Stimulated activated memory B cell treated with anti-CD40 and anti-IgM and Interleukin-4, amounts not matched to agents 10 μg/mL and 1 μg/mL and 100 μg/mL, for 72 hours (primary cell): ENCODE results near the gene TBX15.
"Not testable (repeated sequence)": the region's sequence is repeated elsewhere in the genome, so short reads cannot be mapped to it uniquely, and the experiment has no call there.

Source experiments
- ATAC-seq: fragments of 150-1000 bp; cut with Tn5 transposase; 2 replicates; pipeline ENCODE4 v1.10.0; 2021
- H3K27ac Mint-ChIP-seq: one replicate; pipeline ENCODE4 v1.8.0; 2022; ENCODE audit warnings: mild to moderate bottlenecking, mixed read lengths
- H3K27me3 Mint-ChIP-seq: one replicate; pipeline ENCODE4 v1.8.0; 2022; ENCODE audit warnings: mixed read lengths
- H3K36me3 Mint-ChIP-seq: one replicate; pipeline ENCODE4 v1.8.0; 2022; ENCODE audit warnings: mixed read lengths
- H3K4me1 Mint-ChIP-seq: one replicate; pipeline ENCODE4 v1.8.0; 2022; ENCODE audit warnings: mixed read lengths
- H3K4me3 Mint-ChIP-seq: one replicate; pipeline ENCODE4 v1.8.0; 2022; ENCODE audit warnings: mild to moderate bottlenecking, moderate library complexity, mixed read lengths
- H3K9me3 Mint-ChIP-seq: one replicate; pipeline ENCODE4 v1.8.0; 2022; ENCODE audit warnings: mixed read lengths

TBX15 gene

GRCh38 chr1:118960026-118960561, 28.0 kb downstream of the TBX15 start:
- Mint-ChIP-seq H3K4me1 (peaks cover 30% of the 10 kb centered on the region), H3K9me3 (no peaks in the 10 kb centered on the region), H3K27ac (peak overlapping the region; percentile 48), H3K36me3 (no peaks in the 10 kb centered on the region), H3K27me3 (no peaks in the 10 kb centered on the region), H3K4me3 (peak overlapping the region; percentile 43)
- ATAC-seq, result peak; percentile 89

DNA sequence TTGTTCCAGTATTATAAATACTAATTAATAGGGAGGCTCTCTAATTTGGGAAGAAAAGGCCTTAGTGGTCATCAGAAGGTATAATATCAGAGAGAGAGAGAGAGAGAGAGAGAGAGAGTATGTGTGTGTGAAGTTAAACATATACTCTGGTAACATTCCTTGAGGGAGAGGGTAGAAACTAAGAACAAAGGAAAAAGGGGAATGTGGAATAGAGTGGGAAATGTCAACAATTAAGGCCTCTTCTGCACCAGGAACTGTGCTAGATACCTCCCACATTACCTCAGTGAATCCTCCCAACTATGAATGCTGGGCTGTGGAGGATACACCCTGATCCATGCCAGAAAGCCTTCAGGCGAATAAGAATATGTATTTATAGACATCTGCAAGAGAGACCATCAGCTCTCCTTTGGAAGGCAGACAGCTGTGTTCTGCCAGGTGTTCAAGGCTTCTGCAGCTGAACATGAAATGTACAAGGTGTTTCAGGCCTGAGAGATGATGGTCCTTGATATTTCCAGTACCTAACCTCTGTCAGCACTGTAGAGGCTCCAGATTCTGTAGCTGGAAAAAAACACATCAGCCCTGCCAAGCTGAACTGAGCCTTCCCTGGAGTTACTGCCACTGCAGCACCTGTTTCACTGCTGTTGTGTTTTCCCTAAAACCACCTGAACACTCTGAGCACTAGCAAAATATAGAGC, 29.1 kb downstream of the TBX15 start:
- no peaks in the 10 kb centered on the region for H3K36me3 Mint-ChIP-seq
- no peaks in the 10 kb centered on the region for H3K9me3 Mint-ChIP-seq
- H3K4me3 Mint-ChIP-seq, result no peak overlapping the region
- no peak overlapping the region for H3K27ac Mint-ChIP-seq
- no peak for ATAC-seq
- peaks cover 30% of the 10 kb centered on the region for H3K4me1 Mint-ChIP-seq
- H3K27me3 Mint-ChIP-seq, result no peaks in the 10 kb centered on the region

- Mint-ChIP-seq H3K4me3 (no peak overlapping the region), H3K36me3 (no peaks in the 10 kb centered on the region), H3K27ac (no peak overlapping the region), H3K27me3 (no peaks in the 10 kb centered on the region), H3K4me1 (peaks cover 30% of the 10 kb centered on the region), H3K9me3 (no peaks in the 10 kb centered on the region)
- no peak for ATAC-seq
Measured at GRCh38 chr1:118958140-118958539, 30.0 kb downstream of the TBX15 start.

- H3K27ac Mint-ChIP-seq, ATAC-seq, H3K36me3 Mint-ChIP-seq, H3K9me3 Mint-ChIP-seq, H3K27me3 Mint-ChIP-seq, H3K4me3 Mint-ChIP-seq: not testable (repeated sequence)
- peaks cover 30% of the 10 kb centered on the region for H3K4me1 Mint-ChIP-seq
Measured at GRCh38 chr1:118957579-118957978, 30.6 kb downstream of the TBX15 start.

- no peak overlapping the region for H3K4me3 Mint-ChIP-seq
- no peaks in the 10 kb centered on the region for H3K36me3 Mint-ChIP-seq
- H3K27me3 Mint-ChIP-seq, result no peaks in the 10 kb centered on the region
- H3K27ac Mint-ChIP-seq, result no peak overlapping the region
- ATAC-seq, result no peak
- H3K9me3 Mint-ChIP-seq, result no peaks in the 10 kb centered on the region
- H3K4me1 Mint-ChIP-seq, result peaks cover 11% of the 10 kb centered on the region
Measured at GRCh38 chr1:118954301-118954905, 33.7 kb downstream of the TBX15 start.

DNA sequence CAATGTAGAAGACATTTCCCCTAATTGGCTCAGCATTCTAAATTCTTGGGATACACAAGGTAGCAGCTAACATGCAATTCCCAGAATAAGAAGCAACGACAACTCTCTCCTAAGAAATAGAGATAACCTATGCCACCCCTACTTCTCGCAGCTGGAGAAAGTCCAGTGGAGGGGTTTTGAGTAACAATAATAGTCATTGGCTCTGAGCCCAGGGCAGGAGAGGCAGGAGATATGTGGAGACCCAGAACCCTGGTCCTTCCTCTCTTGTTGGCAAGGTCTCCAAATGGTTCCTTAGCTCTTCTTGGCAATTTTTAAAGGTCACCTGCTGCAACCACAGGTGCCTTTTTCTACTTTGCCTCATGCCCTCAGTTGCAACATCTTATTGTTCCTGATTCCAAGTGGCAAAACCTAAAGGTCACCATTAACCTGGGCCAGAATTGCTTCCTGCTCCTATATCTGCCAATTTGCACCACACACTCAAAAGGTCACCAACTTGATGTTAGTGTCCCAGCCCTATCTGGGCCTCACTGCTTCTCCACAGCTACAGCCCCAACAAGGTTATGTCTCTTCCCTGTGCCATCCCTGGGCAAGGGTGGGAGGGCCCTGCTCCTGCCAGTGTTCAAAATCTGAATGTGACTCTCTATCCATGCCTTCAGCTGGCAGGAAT, 36.7 kb downstream of the TBX15 start:
- no peak overlapping the region for H3K4me3 Mint-ChIP-seq
- H3K4me1 Mint-ChIP-seq, result no peaks in the 10 kb centered on the region
- no peak for ATAC-seq
- peaks cover 6% of the 10 kb centered on the region for H3K27me3 Mint-ChIP-seq
- no peak overlapping the region for H3K27ac Mint-ChIP-seq
- no peaks in the 10 kb centered on the region for H3K36me3 Mint-ChIP-seq
- peaks cover 2% of the 10 kb centered on the region for H3K9me3 Mint-ChIP-seq

- no peak overlapping the region for H3K4me3 Mint-ChIP-seq
- ATAC-seq, result no peak
- peaks cover 6% of the 10 kb centered on the region for H3K27me3 Mint-ChIP-seq
- H3K27ac Mint-ChIP-seq, result no peak overlapping the region
- peaks cover 2% of the 10 kb centered on the region for H3K9me3 Mint-ChIP-seq
- no peaks in the 10 kb centered on the region for H3K36me3 Mint-ChIP-seq
- no peaks in the 10 kb centered on the region for H3K4me1 Mint-ChIP-seq
Measured at GRCh38 chr1:118949315-118949714, 38.8 kb downstream of the TBX15 start.

DNA sequence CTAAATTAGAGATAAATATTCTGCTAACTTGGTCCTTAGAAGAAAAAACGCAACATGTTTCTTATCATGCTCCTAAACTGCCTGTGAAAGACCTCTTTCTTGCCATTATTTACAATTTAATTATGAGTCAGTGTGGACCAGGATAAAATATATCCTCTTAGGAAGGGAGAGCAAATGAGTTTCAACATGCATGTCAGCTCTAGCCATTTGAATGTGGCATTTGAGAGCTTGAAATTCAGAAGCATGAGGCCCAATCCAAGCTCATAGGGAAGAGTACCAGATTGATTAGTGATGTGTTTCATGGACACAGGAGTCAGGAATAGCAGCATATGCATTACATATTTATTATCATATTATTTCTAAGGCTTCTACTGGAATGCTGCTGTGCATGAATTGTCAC, 39.3 kb downstream of the TBX15 start:
- Mint-ChIP-seq H3K4me3 (no peak overlapping the region), H3K27me3 (peaks cover 6% of the 10 kb centered on the region), H3K36me3 (no peaks in the 10 kb centered on the region), H3K27ac (no peak overlapping the region), H3K9me3 (peaks cover 2% of the 10 kb centered on the region), H3K4me1 (no peaks in the 10 kb centered on the region)
- no peak for ATAC-seq

DNA sequence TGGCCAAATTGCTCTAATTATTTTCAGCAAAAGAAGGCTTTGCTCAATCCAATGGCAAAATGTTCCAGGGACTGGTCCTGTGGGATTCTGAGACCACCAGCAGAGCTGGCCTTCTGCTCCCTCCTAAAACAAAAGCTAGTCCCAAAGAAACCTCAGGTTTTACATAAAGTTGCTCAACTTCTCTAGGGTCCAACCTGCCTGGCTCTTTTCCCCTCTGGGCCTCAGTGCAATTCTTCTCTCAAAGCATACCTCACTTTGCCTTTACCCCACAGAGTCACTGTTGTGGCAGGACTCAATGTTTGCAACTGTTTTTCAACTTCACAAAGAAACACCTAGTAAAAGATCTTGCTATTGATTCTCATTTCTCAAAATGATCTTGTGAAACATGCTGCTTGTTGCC, 39.8 kb downstream of the TBX15 start:
- Mint-ChIP-seq H3K4me3 (no peak overlapping the region), H3K36me3 (no peaks in the 10 kb centered on the region), H3K9me3 (peaks cover 2% of the 10 kb centered on the region), H3K27me3 (peaks cover 6% of the 10 kb centered on the region), H3K4me1 (no peaks in the 10 kb centered on the region), H3K27ac (no peak overlapping the region)
- no peak for ATAC-seq

- H3K36me3 Mint-ChIP-seq, result no peaks in the 10 kb centered on the region
- H3K4me3 Mint-ChIP-seq, result no peak overlapping the region
- H3K9me3 Mint-ChIP-seq, result peaks cover 2% of the 10 kb centered on the region
- H3K27ac Mint-ChIP-seq, result no peak overlapping the region
- no peak for ATAC-seq
- peaks cover 6% of the 10 kb centered on the region for H3K27me3 Mint-ChIP-seq
- H3K4me1 Mint-ChIP-seq, result no peaks in the 10 kb centered on the region
Measured at GRCh38 chr1:118947790-118948189, 40.4 kb downstream of the TBX15 start.

DNA sequence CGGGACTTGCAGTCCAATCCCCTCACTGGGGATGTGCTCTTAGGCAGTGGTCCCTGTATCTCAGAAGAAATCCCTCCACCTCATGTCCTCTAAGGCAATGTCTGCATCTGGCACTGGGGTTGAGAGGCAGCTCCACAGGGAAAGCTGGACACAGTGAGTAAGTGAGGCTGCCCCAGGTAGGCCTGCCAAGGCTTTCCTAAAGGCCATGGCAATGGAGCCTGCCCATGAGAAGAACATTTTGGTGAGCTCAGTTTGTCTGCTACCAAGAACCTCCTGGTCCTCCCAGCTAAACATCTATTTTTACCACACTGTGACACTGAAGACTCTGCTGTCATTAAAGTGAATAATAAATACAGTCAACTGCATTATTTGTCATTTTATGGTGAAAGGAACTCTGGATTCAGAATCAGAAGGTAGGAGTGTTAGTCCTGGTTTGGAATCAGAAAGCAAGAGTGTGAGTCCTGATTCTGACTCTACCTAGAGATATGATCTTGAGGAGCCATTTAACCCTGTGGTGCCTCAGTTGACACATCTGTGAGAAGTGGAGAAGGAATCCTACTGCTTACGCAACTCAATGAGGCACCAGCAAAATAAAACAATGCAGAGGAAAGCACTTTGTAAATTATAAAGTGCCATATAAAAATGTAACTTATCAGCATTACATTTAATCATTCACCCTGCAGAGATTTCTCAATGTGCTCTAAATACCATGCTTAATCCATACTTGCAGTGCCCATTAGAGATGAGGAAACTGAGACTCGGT, 41.0 kb downstream of the TBX15 start:
- no peak overlapping the region for H3K27ac Mint-ChIP-seq
- ATAC-seq, result no peak

DNA sequence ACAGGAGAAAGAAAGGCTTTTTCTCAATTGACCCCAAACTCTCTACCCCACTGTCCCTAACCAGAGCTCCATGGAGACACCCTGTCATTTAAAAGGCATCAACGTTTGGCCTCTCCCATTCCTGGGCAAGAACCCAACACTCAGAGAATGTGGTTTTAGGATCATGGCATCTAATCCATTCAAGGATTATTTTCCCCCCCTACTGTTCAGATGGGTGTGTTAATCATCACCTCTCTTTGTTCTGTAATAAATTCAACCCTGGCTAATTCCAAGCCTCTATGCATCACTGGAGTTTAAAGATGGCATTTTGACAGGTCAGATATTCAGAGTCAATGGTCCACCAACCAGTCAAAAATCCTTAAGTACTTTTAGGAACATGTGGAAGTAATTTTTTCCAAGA, 42.7 kb downstream of the TBX15 start:
- peaks cover 2% of the 10 kb centered on the region for H3K9me3 Mint-ChIP-seq
- no peak overlapping the region for H3K27ac Mint-ChIP-seq
- H3K27me3 Mint-ChIP-seq, result peaks cover 6% of the 10 kb centered on the region
- no peak overlapping the region for H3K4me3 Mint-ChIP-seq
- ATAC-seq, result no peak
- H3K4me1 Mint-ChIP-seq, result no peaks in the 10 kb centered on the region
- H3K36me3 Mint-ChIP-seq, result no peaks in the 10 kb centered on the region

More for the DNA sequence above, 41.0 kb downstream of the TBX15 start:
- Mint-ChIP-seq H3K27me3 (peaks cover 6% of the 10 kb centered on the region), H3K4me3 (no peak overlapping the region), H3K4me1 (no peaks in the 10 kb centered on the region), H3K9me3 (peaks cover 2% of the 10 kb centered on the region), H3K36me3 (no peaks in the 10 kb centered on the region)

DNA sequence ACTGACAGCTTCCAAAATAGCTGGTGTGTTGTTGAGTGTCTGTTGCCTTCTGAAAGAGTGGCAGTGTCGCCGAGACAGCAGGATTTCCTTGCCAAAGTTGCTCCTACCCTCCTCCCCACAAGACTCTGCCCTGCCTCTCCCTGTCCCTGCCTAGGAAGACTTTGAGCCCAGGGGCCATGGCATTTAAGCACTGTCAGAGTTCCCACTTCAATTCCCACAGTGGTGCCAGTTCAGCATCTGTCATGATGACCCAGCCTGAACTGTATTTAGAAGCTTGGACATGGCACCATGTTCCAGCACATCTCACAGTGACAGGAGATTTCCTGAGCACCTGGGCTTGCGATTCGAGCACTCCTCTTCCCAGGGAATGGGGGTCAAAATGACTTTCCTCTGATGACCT, 43.6 kb downstream of the TBX15 start:
- Mint-ChIP-seq H3K27me3 (peaks cover 6% of the 10 kb centered on the region), H3K36me3 (no peaks in the 10 kb centered on the region), H3K27ac (no peak overlapping the region), H3K4me3 (no peak overlapping the region), H3K9me3 (peaks cover 2% of the 10 kb centered on the region), H3K4me1 (no peaks in the 10 kb centered on the region)
- no peak for ATAC-seq

GRCh38 chr1:118944133-118944532, 44.0 kb downstream of the TBX15 start:
- no peaks in the 10 kb centered on the region for H3K4me1 Mint-ChIP-seq
- H3K9me3 Mint-ChIP-seq, result peaks cover 2% of the 10 kb centered on the region
- H3K27me3 Mint-ChIP-seq, result peaks cover 6% of the 10 kb centered on the region
- no peaks in the 10 kb centered on the region for H3K36me3 Mint-ChIP-seq
- no peak overlapping the region for H3K4me3 Mint-ChIP-seq
- ATAC-seq, result no peak
- H3K27ac Mint-ChIP-seq, result no peak overlapping the region

GRCh38 chr1:118940957-118941356, 47.2 kb downstream of the TBX15 start:
- Mint-ChIP-seq H3K4me3 (no peak overlapping the region), H3K9me3 (no peaks in the 10 kb centered on the region), H3K4me1 (no peaks in the 10 kb centered on the region), H3K27me3 (no peaks in the 10 kb centered on the region), H3K27ac (no peak overlapping the region), H3K36me3 (no peaks in the 10 kb centered on the region)
- no peak for ATAC-seq
